WTC11 (cell line): ENCODE data around the gene EPB41L4B. TPM values are rescaled to one million over a fixed set of nuclear protein-coding genes. Genes with fewer than 3 reads are reported as not detected.

Experiments used
- ATAC-seq: fragments of 200-7000 bp; cut with Tn5 transposase; 2 replicates; pipeline ENCODE4 v1.10.0; 2021; ENCODE audit warnings: mild to moderate bottlenecking, moderate library complexity
- CTCF ChIA-PET: fragments of 300-600 bp; sonication (Branson Sonifier 250); formaldehyde crosslinking; loops from one replicate; lab custom pipeline; 2021; ENCODE audit warnings: antibody characterized with exemption; lab: Charles Lee
- POLR2A ChIA-PET: fragments of 350-600 bp; sonication (Branson Sonifier 250); formaldehyde crosslinking; loops from one replicate; lab custom pipeline; 2021; ENCODE audit warnings: antibody characterized with exemption; lab: Charles Lee
- DNase-seq: peaks from one replicate; pipeline ENCODE4 v3.0.0; 2021; ENCODE audit warnings: low spot score
- H3K27ac Mint-ChIP-seq: 2 replicates; pipeline ENCODE4 v1.8.0; 2021; ENCODE audit warnings: mixed read lengths
- H3K27me3 Mint-ChIP-seq: 2 replicates; pipeline ENCODE4 v1.8.0; 2021; ENCODE audit warnings: low read depth, mild to moderate bottlenecking, moderate library complexity, mixed read lengths
- H3K36me3 Mint-ChIP-seq: 2 replicates; pipeline ENCODE4 v1.8.0; 2021; ENCODE audit warnings: mixed read lengths
- H3K4me1 Mint-ChIP-seq: 2 replicates; pipeline ENCODE4 v1.8.0; 2022; ENCODE audit warnings: mixed read lengths
- H3K4me3 Mint-ChIP-seq: 2 replicates; pipeline ENCODE4 v1.8.0; 2021; ENCODE audit warnings: mild to moderate bottlenecking, moderate library complexity, mixed read lengths
- H3K9me3 Mint-ChIP-seq: 2 replicates; pipeline ENCODE4 v1.8.0; 2021; ENCODE audit warnings: mixed read lengths
- EMX1 ChIP-seq: fragments of 250-450 bp; sonication (Bioruptor Pico); IDR thresholded peaks from 2 replicates; pipeline ENCODE4 v1.8.0; 2021; ENCODE audit warnings: mild to moderate bottlenecking
- RELA ChIP-seq: sonication (generic); formaldehyde crosslinking; IDR thresholded peaks from 2 replicates; pipeline ENCODE4 v1.8.1; 2022; ENCODE audit warnings: missing genetic modification reagents, mild to moderate bottlenecking, borderline replicate concordance
- ZNF121 ChIP-seq: sonication (generic); formaldehyde crosslinking; IDR thresholded peaks from 2 replicates; pipeline ENCODE4 v1.8.0; 2023; ENCODE audit warnings: missing genetic modification reagents
- total RNA-seq: library from RNA; stranded (reverse); gene quantifications from 3 replicates; pipeline ENCODE4 v1.2.3, GENCODE V29; 2021
- TF ChIP-seq, protein P1 (sequence below): sonication (generic); formaldehyde crosslinking; IDR thresholded peaks from 2 replicates; pipeline ENCODE4 v1.8.0; 2023; ENCODE audit warnings: missing genetic modification reagents, mild to moderate bottlenecking, borderline replicate concordance
- TF ChIP-seq, protein P2 (sequence below): fragments of 250-450 bp; sonication (Bioruptor Pico); IDR thresholded peaks from 2 replicates; pipeline ENCODE4 v1.8.0; 2021; ENCODE audit warnings: mild to moderate bottlenecking
- TF ChIP-seq, protein P3 (sequence below): sonication (generic); formaldehyde crosslinking; IDR thresholded peaks from 2 replicates; pipeline ENCODE4 v1.8.0; 2022; ENCODE audit warnings: mild to moderate bottlenecking, missing genetic modification reagents
- TF ChIP-seq, protein P4 (sequence below): sonication (generic); formaldehyde crosslinking; conservative IDR thresholded peaks from 2 replicates; pipeline ENCODE4 v1.8.1; 2022; ENCODE audit warnings: mild to moderate bottlenecking, missing genetic modification reagents
- TF ChIP-seq, protein P5 (sequence below): sonication (generic); formaldehyde crosslinking; IDR thresholded peaks from 2 replicates; pipeline ENCODE4 v1.8.0; 2023; ENCODE audit warnings: mild to moderate bottlenecking, missing genetic modification reagents
- TF ChIP-seq, protein P6 (sequence below): fragments of 250-450 bp; sonication (Bioruptor Pico); IDR thresholded peaks from 2 replicates; pipeline ENCODE4 v1.9.0; 2021; ENCODE audit warnings: mild to moderate bottlenecking, borderline replicate concordance
- TF ChIP-seq, protein P7 (sequence below): sonication (generic); formaldehyde crosslinking; IDR thresholded peaks from 2 replicates; pipeline ENCODE4 v1.8.1; 2022; ENCODE audit warnings: missing genetic modification reagents, borderline replicate concordance
- TF ChIP-seq, protein P8 (sequence below): sonication (generic); formaldehyde crosslinking; IDR thresholded peaks from 2 replicates; pipeline ENCODE4 v1.8.1; 2022; ENCODE audit warnings: mild to moderate bottlenecking, missing genetic modification reagents, moderate library complexity, borderline replicate concordance

Gene EPB41L4B
- total RNA-seq, 1 experiment from 2014 or later, result 20.0 TPM

DNA sequence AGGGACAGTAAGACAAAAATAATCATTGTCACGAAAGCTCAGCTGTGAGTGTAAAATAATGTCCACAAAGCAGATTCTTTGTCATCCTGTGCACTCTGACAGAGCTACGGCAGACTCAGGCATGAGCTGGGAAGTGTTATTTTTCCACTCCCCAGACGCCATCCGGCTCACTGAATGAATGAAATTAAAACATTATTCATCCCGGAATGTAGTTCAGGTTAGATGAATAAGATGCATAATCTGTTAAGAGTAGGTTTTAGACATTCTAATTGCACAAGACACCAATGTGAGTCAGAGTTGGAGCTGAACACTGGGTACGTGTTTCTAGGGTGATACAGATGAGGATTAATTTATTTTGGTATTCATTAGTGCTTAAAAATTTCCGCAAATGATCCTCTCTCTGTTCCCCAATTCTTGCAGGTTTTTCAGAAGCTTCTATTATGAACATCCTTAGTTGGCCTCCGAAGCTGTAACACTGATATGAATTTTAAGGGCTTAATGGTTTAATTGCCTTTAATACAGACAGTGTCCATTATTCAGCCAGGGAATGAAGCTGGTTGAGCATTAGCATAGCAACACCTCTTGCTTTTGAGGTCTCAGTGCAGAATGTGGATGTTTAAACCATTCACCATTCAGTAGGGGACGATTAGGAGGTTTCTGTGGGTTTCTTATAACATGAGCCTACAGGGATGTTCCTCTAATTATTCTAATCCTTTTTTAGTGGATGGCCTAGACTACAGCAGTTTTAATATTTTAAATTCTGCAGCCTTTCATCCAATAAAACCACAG, 88.2 kb downstream of the EPB41L4B start (continued):
- TF ChIP-seq, protein P1, sequence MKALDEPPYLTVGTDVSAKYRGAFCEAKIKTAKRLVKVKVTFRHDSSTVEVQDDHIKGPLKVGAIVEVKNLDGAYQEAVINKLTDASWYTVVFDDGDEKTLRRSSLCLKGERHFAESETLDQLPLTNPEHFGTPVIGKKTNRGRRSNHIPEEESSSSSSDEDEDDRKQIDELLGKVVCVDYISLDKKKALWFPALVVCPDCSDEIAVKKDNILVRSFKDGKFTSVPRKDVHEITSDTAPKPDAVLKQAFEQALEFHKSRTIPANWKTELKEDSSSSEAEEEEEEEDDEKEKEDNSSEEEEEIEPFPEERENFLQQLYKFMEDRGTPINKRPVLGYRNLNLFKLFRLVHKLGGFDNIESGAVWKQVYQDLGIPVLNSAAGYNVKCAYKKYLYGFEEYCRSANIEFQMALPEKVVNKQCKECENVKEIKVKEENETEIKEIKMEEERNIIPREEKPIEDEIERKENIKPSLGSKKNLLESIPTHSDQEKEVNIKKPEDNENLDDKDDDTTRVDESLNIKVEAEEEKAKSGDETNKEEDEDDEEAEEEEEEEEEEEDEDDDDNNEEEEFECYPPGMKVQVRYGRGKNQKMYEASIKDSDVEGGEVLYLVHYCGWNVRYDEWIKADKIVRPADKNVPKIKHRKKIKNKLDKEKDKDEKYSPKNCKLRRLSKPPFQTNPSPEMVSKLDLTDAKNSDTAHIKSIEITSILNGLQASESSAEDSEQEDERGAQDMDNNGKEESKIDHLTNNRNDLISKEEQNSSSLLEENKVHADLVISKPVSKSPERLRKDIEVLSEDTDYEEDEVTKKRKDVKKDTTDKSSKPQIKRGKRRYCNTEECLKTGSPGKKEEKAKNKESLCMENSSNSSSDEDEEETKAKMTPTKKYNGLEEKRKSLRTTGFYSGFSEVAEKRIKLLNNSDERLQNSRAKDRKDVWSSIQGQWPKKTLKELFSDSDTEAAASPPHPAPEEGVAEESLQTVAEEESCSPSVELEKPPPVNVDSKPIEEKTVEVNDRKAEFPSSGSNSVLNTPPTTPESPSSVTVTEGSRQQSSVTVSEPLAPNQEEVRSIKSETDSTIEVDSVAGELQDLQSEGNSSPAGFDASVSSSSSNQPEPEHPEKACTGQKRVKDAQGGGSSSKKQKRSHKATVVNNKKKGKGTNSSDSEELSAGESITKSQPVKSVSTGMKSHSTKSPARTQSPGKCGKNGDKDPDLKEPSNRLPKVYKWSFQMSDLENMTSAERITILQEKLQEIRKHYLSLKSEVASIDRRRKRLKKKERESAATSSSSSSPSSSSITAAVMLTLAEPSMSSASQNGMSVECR, result no peak
- TF ChIP-seq, protein P2, sequence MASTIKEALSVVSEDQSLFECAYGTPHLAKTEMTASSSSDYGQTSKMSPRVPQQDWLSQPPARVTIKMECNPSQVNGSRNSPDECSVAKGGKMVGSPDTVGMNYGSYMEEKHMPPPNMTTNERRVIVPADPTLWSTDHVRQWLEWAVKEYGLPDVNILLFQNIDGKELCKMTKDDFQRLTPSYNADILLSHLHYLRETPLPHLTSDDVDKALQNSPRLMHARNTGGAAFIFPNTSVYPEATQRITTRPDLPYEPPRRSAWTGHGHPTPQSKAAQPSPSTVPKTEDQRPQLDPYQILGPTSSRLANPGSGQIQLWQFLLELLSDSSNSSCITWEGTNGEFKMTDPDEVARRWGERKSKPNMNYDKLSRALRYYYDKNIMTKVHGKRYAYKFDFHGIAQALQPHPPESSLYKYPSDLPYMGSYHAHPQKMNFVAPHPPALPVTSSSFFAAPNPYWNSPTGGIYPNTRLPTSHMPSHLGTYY (CRISPR knock-in tag), result no peak
- no peak for TF ChIP-seq RELA (CRISPR knock-in tag)
- TF ChIP-seq, protein P3, sequence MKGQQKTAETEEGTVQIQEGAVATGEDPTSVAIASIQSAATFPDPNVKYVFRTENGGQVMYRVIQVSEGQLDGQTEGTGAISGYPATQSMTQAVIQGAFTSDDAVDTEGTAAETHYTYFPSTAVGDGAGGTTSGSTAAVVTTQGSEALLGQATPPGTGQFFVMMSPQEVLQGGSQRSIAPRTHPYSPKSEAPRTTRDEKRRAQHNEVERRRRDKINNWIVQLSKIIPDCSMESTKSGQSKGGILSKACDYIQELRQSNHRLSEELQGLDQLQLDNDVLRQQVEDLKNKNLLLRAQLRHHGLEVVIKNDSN (CRISPR knock-in tag), result no peak
- TF ChIP-seq, protein P4, sequence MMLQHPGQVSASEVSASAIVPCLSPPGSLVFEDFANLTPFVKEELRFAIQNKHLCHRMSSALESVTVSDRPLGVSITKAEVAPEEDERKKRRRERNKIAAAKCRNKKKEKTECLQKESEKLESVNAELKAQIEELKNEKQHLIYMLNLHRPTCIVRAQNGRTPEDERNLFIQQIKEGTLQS, result no peak
- TF ChIP-seq, protein P5, sequence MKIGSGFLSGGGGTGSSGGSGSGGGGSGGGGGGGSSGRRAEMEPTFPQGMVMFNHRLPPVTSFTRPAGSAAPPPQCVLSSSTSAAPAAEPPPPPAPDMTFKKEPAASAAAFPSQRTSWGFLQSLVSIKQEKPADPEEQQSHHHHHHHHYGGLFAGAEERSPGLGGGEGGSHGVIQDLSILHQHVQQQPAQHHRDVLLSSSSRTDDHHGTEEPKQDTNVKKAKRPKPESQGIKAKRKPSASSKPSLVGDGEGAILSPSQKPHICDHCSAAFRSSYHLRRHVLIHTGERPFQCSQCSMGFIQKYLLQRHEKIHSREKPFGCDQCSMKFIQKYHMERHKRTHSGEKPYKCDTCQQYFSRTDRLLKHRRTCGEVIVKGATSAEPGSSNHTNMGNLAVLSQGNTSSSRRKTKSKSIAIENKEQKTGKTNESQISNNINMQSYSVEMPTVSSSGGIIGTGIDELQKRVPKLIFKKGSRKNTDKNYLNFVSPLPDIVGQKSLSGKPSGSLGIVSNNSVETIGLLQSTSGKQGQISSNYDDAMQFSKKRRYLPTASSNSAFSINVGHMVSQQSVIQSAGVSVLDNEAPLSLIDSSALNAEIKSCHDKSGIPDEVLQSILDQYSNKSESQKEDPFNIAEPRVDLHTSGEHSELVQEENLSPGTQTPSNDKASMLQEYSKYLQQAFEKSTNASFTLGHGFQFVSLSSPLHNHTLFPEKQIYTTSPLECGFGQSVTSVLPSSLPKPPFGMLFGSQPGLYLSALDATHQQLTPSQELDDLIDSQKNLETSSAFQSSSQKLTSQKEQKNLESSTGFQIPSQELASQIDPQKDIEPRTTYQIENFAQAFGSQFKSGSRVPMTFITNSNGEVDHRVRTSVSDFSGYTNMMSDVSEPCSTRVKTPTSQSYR, result no peak

DNA sequence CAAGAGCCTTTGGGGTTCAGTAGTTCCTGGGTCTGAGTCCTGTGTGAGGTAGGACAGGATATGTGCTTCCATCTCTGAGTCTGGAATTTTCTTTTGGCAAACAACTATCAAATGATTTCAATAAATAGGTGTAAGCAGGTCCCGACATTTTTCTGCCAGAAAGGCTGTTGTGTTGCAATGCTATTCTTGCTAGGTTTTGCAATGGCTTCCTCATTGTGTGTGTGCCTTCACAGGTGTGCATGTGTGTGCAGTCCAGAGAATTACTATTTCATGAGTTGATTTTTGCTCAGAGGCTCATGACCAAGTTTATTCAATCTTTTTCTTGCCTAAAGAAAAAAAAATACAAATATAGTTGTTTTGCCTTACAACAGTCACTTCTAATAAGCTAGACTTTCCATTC, 89.3 kb downstream of the EPB41L4B start:
- POLR2A ChIA-PET, result no interaction called here
- DNase-seq, result no peak
- peaks cover 2% of the 10 kb centered on the region; the same call in 1 of the 2 replicates for H3K27me3 Mint-ChIP-seq
- no peaks in the 10 kb centered on the region for H3K4me1 Mint-ChIP-seq
- H3K27ac Mint-ChIP-seq, result no peak overlapping the region
- no peaks in the 10 kb centered on the region for H3K36me3 Mint-ChIP-seq
- no peaks in the 10 kb centered on the region for H3K9me3 Mint-ChIP-seq
- CTCF ChIA-PET, result interaction anchor here (0.6 kb wide), 1 partner anchor 179 kb away, joined by 3 read pairs; no protein-coding TSS in a partner anchor
- no peak overlapping the region for H3K4me3 Mint-ChIP-seq
- TF ChIP-seq ZNF121 (no peak), EMX1 (no peak)
- TF ChIP-seq, protein P4, result no peak
- TF ChIP-seq, protein P6, sequence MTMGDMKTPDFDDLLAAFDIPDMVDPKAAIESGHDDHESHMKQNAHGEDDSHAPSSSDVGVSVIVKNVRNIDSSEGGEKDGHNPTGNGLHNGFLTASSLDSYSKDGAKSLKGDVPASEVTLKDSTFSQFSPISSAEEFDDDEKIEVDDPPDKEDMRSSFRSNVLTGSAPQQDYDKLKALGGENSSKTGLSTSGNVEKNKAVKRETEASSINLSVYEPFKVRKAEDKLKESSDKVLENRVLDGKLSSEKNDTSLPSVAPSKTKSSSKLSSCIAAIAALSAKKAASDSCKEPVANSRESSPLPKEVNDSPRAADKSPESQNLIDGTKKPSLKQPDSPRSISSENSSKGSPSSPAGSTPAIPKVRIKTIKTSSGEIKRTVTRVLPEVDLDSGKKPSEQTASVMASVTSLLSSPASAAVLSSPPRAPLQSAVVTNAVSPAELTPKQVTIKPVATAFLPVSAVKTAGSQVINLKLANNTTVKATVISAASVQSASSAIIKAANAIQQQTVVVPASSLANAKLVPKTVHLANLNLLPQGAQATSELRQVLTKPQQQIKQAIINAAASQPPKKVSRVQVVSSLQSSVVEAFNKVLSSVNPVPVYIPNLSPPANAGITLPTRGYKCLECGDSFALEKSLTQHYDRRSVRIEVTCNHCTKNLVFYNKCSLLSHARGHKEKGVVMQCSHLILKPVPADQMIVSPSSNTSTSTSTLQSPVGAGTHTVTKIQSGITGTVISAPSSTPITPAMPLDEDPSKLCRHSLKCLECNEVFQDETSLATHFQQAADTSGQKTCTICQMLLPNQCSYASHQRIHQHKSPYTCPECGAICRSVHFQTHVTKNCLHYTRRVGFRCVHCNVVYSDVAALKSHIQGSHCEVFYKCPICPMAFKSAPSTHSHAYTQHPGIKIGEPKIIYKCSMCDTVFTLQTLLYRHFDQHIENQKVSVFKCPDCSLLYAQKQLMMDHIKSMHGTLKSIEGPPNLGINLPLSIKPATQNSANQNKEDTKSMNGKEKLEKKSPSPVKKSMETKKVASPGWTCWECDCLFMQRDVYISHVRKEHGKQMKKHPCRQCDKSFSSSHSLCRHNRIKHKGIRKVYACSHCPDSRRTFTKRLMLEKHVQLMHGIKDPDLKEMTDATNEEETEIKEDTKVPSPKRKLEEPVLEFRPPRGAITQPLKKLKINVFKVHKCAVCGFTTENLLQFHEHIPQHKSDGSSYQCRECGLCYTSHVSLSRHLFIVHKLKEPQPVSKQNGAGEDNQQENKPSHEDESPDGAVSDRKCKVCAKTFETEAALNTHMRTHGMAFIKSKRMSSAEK (CRISPR knock-in tag), result no peak
- TF ChIP-seq, protein P7, sequence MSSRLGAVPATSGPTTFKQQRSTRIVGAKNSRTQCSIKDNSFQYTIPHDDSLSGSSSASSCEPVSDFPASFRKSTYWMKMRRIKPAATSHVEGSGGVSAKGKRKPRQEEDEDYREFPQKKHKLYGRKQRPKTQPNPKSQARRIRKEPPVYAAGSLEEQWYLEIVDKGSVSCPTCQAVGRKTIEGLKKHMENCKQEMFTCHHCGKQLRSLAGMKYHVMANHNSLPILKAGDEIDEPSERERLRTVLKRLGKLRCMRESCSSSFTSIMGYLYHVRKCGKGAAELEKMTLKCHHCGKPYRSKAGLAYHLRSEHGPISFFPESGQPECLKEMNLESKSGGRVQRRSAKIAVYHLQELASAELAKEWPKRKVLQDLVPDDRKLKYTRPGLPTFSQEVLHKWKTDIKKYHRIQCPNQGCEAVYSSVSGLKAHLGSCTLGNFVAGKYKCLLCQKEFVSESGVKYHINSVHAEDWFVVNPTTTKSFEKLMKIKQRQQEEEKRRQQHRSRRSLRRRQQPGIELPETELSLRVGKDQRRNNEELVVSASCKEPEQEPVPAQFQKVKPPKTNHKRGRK (CRISPR knock-in tag), result no peak
- TF ChIP-seq, protein P8, sequence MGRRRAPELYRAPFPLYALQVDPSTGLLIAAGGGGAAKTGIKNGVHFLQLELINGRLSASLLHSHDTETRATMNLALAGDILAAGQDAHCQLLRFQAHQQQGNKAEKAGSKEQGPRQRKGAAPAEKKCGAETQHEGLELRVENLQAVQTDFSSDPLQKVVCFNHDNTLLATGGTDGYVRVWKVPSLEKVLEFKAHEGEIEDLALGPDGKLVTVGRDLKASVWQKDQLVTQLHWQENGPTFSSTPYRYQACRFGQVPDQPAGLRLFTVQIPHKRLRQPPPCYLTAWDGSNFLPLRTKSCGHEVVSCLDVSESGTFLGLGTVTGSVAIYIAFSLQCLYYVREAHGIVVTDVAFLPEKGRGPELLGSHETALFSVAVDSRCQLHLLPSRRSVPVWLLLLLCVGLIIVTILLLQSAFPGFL (CRISPR knock-in tag), result no peak
- TF ChIP-seq, protein P2 (CRISPR knock-in tag), result no peak
- TF ChIP-seq, all 79 proteins: peak for 0
- ATAC-seq, result no peak
